Measurements from ENCODE around the gene NHSL1. TPM values are rescaled to one million over a fixed set of nuclear protein-coding genes. Genes with fewer than 3 reads are reported as not detected.

Gene NHSL1
- polyA plus RNA-seq, 4 donors: 10.0 to 15.1 (median 11.6) TPM

DNA sequence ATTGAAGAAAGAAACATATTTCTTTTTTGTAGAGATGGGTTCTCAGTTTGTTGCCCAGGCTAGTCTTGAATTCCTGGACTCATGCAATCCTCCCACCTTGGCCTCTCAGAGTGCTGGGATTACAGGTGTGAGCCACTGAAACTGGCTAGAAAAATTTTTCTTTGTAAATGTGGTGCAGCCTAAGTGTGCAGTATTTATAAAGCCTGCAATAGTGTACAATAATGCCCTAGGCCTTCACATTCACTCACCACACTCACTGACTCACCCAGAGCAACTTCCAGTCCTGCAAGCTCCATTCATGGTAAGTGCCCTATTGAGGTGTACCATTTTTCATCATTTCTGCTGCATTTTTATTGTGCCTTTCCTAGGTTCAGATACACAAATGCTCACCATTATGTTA, 31.4 kb downstream of the NHSL1 start:
- DNase-seq (ENCODE audit: low read depth in 4 of 4, low spot score in 2 of 4): no peak

DNA sequence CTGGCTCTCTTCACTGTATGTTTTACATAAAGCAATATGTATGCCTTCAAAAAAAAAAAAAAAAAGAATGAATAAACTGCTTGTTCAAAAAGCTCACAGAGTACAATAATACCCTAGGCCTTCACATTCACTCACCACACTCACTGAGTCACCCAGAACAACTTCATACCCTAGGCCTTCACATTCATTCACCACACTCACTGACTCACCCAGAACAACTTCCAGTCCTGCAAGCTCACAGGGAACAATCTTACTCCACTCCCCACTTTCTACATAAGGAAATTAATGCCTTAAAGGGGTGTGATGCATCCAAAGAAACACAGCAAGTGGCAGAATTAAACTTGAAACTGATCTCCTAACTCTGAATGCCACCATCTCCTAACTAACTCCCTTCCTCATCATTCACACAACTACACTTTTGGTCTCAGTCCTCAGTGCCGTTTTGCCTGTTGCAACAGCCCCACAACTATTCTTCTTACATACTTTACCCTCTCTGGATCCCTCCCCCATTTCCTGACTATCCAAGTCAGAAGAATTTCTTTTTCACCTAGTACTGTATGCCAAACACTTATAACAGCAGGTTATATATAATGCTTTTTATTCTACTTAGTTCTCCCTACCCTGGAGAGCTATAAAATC, 34.2 kb downstream of the NHSL1 start:
- DNase-seq (ENCODE audit: low read depth in 4 of 4, low spot score in 2 of 4): no peak

DNA sequence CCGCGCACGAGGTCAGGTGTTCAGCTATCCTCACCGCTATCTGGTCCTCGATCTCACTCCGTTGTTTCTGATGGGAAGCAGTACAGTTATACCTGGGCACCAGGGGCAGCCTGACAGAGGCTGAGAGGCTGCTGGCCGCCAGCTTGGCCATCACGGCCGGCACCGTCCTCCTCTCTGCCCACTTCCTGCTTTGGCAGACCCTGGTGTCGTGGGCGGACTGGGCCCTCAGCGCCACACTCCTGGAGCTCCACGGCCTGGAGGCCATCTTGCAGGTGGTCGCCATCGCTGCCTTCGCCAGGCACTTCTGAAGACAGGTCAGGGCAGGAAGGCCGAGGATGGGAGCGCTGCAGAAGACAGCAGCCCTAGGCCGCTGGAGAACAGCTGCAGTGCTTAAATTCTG, 35.2 kb downstream of the NHSL1 start:
- DNase-seq (ENCODE audit: low read depth in 4 of 4, low spot score in 2 of 4): no peak

DNA sequence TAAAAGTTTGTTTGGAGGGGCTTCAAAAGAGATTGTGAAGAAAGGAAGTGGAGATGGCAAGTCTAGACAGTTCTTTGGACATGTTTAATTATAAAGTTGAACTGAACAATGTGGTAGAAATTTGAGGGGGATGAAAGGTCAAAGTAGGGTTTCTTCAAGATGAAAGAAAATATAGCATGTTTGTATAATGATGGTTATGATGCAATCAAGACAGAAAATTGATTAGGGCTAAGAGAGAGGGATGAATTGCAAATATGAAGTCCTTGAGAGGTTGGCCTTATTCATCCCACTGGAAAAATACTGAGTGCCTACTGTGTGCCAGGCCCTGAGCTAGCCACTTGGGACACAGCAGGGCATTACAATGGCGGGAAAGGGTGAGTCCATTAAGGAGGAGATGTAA, 37.6 kb downstream of the NHSL1 start:
- DNase-seq (ENCODE audit: low read depth in 4 of 4, low spot score in 2 of 4): no peak

DNA sequence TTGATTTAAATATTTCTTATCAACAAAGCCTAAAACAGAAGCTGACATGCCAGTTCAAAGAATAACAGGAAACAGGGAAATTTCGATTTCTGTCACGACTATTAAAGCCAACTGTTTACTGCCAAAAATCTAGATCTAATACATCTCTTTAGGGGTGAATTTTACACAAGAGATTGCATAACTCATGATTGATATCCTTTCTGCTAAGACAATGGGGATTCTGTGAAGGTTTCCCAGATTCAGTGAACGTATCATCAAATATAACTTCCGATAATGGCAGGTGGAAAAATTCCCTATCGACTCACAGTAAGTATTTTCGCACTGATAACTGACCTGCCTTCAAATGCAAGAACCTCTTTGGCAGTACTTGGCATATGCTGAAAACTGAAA, 42.9 kb downstream of the NHSL1 start:
- no peak for DNase-seq (ENCODE audit: low read depth in 4 of 4, low spot score in 2 of 4)

DNA sequence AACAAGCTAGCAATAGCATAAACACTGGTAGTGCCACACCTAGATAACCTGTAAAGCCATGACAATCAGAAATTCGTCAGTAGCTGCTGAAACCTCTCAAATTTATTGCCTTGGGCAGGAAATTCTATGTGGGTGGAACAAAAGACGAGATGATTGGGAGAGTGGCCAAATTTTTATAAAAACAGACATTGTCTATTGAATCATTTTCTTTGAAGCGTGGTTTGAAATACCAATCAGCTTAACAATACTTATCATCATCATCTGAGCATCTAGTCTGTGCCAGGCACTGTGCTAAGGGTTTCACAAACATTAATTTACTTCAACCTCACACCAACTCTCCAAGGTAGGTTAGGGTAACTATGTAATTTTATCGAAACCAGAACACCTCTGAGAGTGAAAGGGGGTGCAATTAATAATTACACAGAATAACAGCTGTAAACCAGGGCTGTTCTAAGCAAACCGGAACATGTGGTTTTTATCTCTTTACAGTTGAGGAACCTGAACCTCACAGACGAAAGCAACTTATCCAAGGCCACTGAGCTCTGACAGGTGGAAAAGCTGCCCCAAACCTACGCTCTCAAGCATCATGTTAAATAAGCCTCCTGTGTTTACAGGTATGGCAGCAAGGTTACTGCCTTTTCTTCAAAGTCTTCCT, 43.4 kb downstream of the NHSL1 start:
- no peak for DNase-seq (ENCODE audit: low read depth in 4 of 4, low spot score in 2 of 4)

DNA sequence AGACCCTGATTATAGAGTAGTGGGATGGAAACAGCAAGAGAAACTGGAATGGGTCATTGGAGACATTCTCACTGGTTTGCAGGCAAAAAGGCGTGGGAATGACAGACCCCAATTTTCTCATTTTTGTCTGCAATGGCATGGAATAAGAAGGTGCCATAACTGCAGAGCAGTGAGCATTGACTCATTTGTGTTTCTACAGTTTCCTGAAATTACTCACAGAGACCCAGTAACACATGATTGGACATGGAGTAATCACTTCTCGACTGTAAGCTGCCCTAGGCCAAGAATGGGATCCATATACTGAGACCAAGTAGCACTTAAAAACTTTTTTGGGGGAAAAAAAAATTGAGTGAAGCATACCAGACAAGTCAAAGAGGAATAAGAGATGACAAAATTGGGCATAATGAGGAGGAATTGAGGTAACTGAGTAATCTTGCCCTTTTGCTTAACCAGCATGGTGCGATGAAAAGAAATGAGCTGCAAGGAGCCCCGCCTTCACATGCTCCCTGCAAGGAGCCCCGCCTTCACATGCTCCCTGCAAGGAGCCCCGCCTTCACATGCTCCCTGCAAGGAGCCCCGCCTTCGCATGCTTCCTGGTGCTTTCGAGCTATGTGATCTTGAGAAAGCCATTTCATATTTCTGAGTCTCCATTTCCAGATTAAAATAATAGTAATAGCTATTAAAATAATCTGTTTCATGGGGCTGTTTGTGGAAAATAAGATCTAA, 44.1 kb downstream of the NHSL1 start:
- no peak for DNase-seq (ENCODE audit: low read depth in 4 of 4, low spot score in 2 of 4)

DNA sequence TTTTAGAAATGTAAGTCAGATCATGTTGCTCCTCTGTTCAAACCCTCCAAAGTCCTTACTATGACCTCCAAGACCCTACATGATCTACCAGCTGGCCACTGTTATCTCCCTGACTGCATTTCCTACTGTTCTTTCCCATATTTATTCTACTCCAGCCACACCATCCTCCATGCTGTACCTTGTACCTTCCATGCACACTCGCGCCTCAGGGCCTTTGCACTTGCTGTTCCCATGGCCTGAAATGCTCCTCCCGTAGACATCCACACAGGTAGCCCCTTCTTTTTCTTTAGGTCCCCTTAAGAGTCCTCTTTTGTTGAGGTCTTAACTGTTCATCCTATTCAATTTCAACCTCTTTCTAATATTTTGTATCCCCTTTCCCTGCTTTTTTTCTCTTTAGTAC, 48.3 kb downstream of the NHSL1 start:
- no peak for DNase-seq (ENCODE audit: low read depth in 4 of 4, low spot score in 2 of 4)

DNA sequence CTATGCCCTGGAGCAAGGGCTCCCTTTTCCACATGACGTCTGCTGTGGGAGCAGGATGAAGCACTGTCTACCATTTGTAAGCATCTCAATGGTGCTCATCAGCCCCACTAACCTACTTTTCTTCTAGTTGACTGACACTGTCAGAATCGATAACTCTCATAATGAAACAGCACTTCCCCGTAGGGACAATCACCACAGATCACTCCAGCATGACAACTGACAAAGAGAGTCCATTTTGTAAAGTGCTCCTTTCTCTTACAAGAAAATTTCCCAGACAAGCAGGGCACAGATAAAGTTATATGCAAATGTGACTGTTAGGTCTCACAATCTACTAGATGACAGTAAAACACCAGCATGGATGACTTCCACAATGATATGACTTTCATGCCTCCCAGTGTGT, 48.8 kb downstream of the NHSL1 start:
- no peak for DNase-seq (ENCODE audit: low read depth in 4 of 4, low spot score in 2 of 4)

DNA sequence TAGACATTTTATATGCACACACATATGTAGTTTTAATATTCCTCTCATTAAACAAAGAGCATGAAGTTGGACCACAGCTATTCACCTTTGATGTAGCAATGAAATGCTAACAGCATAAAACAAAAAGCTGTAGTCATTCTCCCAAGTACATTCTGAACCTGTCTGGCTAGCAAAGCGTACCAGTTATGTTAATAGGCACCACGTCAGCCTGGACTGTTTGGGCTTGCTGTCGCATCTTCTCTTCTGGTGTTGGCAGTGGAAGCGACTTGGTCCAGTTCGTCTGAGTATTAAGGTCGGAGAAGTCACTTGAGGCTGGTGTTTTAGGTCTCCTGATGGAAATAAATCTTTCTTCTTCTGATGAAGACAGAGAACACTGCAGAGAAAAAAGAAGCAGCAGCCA, 52.5 kb downstream of the NHSL1 start:
- no peak for DNase-seq (ENCODE audit: low read depth in 4 of 4, low spot score in 2 of 4)

DNA sequence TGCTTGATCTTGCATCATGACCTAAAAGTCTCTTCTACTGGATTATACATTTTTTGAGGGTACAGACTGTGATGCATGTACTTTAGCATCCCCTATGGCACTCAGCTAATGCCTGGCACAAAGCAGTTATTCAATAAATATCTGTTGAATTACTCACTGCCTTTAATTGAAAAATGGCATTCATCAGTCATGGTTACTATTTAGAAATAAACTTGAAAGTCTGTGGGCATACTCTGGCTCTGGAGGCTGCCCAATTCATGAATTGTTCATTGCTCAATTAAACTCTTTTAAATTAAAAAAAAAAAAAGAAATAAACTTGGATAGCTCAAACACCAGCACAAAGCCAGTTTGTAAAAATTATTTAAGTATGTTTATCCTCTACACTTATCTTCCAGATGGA, 55.3 kb downstream of the NHSL1 start:
- DNase-seq (ENCODE audit: low read depth in 4 of 4, low spot score in 2 of 4): no peak

DNA sequence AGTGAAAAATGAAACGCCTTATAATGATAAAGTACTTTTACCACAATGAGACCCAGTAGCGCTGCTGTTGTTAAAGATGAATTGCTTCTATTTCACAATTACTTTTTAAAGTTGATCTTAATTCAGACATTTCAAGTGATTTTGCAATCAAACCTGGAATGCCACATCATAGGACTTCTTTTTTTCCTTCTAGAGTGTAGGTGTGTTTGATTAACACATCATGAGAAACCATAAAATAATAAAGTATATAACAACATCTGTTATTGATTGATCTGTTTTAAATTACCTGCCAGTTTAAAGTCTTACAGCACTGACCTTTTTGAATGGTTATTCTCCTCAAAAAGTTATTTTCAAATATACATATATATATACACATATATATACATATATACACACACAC, 56.6 kb downstream of the NHSL1 start:
- no peak for DNase-seq (ENCODE audit: low read depth in 4 of 4, low spot score in 2 of 4)

DNA sequence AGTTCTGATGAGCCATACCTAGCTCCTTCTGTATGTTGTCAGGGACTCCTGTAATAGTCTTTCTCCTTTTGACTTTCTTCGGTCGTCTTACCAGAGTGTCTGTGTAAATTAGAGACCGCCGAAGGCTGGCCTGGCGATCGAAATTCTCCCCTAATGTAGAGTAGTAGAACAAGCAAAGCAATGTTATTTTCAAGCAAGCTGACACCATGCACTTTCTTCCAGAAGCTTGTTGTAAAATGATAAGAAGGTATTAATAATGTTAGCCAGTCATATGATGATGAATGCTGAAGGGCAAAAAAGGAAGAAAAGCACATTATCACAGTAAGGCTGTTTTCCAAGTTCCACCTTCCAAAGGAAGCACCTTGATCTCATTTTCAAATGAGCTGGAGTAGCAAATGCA, 57.3 kb downstream of the NHSL1 start:
- DNase-seq (ENCODE audit: low read depth in 4 of 4, low spot score in 2 of 4): no peak

DNA sequence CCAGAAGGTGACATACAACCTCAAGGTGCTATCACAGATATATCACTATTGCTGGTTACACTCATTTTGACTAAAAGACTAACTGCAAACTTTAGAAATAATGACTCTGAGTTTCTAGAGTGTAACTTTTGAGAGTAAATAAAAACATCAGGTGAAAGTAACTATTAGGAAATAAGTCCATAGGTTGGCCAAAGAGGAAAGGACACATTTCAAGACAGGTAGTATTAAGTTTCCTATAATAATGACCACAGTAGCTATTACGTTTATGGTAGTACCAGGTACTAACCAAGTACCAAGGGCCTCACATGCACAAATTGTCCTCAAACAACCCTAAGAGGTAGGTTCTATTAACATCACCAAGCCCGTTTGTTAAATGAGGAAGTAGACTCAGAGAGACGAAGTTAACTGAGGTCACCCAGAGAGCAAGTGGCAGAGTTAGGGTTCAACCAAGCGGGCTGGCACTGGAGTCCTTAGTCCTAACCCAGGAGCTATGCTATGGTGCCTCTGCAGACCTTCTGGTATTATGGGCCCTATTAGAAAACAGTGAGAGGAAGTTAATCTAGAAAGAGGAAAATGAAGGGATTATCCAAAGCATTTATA, 58.4 kb downstream of the NHSL1 start:
- no peak for DNase-seq (ENCODE audit: low read depth in 4 of 4, low spot score in 2 of 4)

DNA sequence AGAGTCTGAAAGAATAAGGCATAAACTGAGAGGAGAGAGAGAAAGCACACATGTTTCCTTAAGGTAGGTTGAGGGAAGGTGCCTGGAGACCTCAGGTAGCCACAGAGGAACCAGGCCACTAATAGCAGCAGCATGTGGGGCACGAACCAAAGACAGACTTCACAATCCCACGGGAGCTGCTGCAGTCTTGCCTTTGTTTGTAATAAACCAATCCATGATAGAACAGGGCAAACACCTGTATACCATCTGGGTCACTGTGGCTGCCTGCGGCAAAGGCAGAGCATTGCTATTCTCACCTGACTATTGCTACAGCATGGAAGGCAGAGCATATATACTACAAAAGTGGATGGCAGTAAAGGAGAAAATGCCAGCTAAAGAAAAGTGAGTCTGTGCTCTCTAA, 59.0 kb downstream of the NHSL1 start:
- no peak for DNase-seq (ENCODE audit: low read depth in 4 of 4, low spot score in 2 of 4)

DNA sequence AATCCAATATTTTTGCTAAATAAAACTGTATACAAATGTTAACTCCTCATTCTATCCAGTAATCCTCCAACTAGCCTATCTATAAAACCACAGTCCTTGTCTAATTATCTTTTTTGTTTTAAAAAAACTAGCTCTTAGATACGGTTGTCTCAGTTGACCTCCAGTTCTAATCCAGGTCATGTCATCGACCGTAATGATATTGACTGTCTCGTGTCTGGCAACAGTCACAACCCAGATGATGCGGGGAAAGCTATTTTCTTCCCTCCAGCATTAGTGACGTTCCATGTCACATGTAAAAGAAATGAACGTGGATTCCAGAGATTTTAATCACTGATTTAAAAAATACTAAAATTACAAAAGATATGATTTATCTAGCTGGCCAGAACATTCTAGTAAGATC, 59.7 kb downstream of the NHSL1 start:
- no peak for DNase-seq (ENCODE audit: low read depth in 4 of 4, low spot score in 2 of 4)

DNA sequence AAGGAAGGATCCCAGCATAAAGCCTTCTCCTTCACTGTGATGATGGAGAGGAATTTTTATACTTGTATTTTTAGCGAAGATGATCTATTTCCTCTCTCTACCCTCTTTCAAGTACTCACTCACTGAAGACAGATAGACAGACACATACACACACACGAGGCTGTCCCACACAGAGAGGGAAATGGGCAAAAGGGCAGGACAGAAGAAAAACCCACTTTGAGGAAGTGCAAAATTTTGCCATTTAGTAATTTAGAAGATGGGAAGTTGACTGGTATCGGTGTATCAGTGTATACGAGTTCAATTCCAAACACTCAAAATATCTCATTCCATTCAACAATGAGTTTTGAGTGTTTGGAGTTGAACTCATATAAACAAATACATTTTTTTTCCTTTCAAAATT, 64.4 kb downstream of the NHSL1 start:
- no peak for DNase-seq (ENCODE audit: low read depth in 4 of 4, low spot score in 2 of 4)

DNA sequence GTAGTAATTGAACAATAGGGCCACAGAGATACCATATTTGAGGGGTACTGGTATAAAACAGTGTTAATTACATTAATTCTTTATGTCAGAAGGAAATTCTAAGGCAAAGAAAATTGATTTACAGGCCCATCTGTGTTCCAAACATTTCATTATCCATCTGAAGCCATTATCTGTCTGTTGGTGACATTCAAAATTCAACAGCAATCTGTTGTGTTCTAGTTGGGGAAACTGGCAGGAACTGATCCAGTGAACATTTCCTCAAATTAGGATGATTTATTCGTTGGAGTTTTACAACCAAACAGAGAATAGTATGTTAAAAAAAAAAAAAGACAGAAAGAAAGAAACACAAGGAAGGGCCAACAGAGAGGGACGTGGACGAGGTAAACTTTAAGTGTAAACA, 65.2 kb downstream of the NHSL1 start:
- no peak for DNase-seq (ENCODE audit: low read depth in 4 of 4, low spot score in 2 of 4)

DNA sequence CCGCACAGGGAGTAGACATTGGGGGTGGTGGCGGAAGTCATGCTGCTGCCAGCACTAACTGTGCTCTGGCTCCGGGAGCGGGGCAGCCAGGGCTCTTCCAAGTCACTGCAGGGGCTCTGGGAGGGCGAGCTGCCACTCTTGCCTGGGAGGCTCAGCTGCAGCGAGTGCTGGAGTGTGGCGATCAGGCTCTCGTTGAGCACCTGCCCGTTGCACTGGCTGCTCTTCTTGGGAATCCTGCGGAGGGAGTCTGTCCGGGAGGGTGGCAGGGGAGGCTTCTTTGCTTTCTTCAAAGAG, 67.3 kb downstream of the NHSL1 start:
- DNase-seq (ENCODE audit: low read depth in 4 of 4, low spot score in 2 of 4): no peak

DNA sequence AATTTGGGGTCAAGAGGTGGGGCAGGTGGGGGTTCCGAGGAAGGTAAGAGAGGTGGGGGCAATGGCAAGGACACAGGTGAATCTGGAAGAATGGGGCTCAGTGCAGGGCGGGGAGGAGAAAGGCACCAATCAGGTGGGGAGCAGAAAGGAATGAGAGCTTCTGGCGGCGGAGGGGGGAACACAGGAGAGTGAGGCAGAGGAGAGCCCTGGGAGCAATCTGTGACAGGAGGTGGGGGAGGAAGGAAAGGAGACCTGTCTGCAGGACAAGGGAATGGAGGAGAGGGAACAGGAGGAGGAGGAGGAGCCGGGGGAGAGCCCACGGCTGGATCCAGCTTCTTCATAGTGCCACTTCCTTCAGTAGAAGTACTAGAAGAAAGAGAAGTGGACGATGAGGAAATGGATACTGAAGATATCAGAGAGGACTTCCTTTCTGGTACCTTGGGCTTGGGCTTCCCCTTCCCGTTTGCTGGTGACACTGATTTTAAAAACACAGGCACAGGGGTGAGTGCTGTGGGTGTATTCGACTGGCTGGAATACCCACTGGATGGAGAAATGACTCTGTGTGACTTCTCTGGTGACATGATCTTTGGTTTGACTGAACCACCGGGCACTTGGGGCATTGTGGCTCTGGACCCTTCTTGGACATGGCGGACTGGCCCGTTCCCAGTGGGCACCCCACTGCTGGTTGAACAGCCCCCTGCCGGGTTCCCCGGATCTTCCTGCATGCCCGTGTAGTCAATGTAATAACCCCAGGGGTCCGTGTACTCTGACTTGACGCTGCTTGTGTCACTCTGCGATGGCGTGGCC, 67.8 kb downstream of the NHSL1 start:
- no peak for DNase-seq (ENCODE audit: low read depth in 4 of 4, low spot score in 2 of 4)
